Osteoblast (primary cell): ENCODE data around the gene OSBPL2. TPM values are rescaled to one million over a fixed set of nuclear protein-coding genes. Genes with fewer than 3 reads are reported as not detected.

ENCODE experiments used
- DNase-seq: peaks from one replicate; pipeline ENCODE4 v3.0.0; 2011; ENCODE audit warnings: low spot score, mixed read lengths; ENCODE audit not compliant: insufficient read length; ENCODE audit errors: missing footprints
- H2AFZ ChIP-seq: 2 replicates; pipeline ENCODE4 v1.6.0; 2011; ENCODE audit warnings: mild to moderate bottlenecking, low read length
- H3K27ac ChIP-seq: 2 replicates; pipeline ENCODE4 v1.5.1; 2011; ENCODE audit warnings: mild to moderate bottlenecking, low read depth, low read length, moderate library complexity
- H3K27me3 ChIP-seq: 2 replicates; pipeline ENCODE4 v1.6.0; 2012; ENCODE audit warnings: mild to moderate bottlenecking, control low read depth, inconsistent platforms, low read length, moderate library complexity; ENCODE audit not compliant: insufficient read depth
- H3K36me3 ChIP-seq: 2 replicates; pipeline ENCODE4 v1.5.1; 2011; ENCODE audit warnings: mild to moderate bottlenecking, low read length, control low read depth, moderate library complexity; ENCODE audit not compliant: insufficient read depth
- H3K4me1 ChIP-seq: 2 replicates; pipeline ENCODE4 v1.5.1; 2011; ENCODE audit warnings: mild to moderate bottlenecking, low read length, control low read depth, moderate library complexity; ENCODE audit not compliant: insufficient read depth
- H3K4me2 ChIP-seq: 2 replicates; pipeline ENCODE4 v1.6.0; 2011; ENCODE audit warnings: mild to moderate bottlenecking, low read length; ENCODE audit not compliant: insufficient read depth
- H3K4me3 ChIP-seq: fragments of 200-600 bp; sonication (generic); 3 replicates; pipeline ENCODE4 v1.5.1; 2012; ENCODE audit warnings: mild to moderate bottlenecking, low read length, inconsistent platforms; ENCODE audit not compliant: insufficient read depth
- H3K79me2 ChIP-seq: 2 replicates; pipeline ENCODE4 v1.6.0; 2012; ENCODE audit warnings: mild to moderate bottlenecking, low read length, control low read depth, inconsistent platforms; ENCODE audit not compliant: insufficient read depth
- H3K9me3 ChIP-seq: 2 replicates; pipeline ENCODE4 v1.5.1; 2011; ENCODE audit warnings: low read depth, low read length, control low read depth
- H4K20me1 ChIP-seq: 2 replicates; pipeline ENCODE4 v1.6.0; 2012; ENCODE audit warnings: mild to moderate bottlenecking, low read length, control low read depth; ENCODE audit not compliant: insufficient read depth
- CTCF ChIP-seq: IDR thresholded peaks from 2 replicates; pipeline ENCODE4 v1.5.1; 2011; ENCODE audit warnings: mild to moderate bottlenecking, low read depth, low read length, moderate library complexity; ENCODE audit errors: extremely low read depth
- total RNA-seq: library from RNA; depleted of rRNA; stranded (reverse); fragments of >200 nt; gene quantifications from 2 replicates; pipeline ENCODE4 v1.2.3, GENCODE V29; 2012

Gene OSBPL2
- total RNA-seq, 1 donor: 35.8 TPM

GRCh38 chr20:62196286-62196685 lies 42.0 kb upstream of the OSBPL2 start:
- Histone ChIP-seq H3K27me3 (no peaks in the 10 kb centered on the region), H3K9me3 (no peaks in the 10 kb centered on the region), H3K4me2 (no peak overlapping the region), H2AFZ (no peak overlapping the region), H3K79me2 (peaks cover 39% of the 10 kb centered on the region), H3K4me3 (no peak overlapping the region), H3K27ac (no peak overlapping the region), H3K4me1 (peaks cover 3% of the 10 kb centered on the region), H4K20me1 (peaks cover 14% of the 10 kb centered on the region), H3K36me3 (peaks cover 50% of the 10 kb centered on the region)
- DNase-seq: no peak
- TF ChIP-seq CTCF: no peak

- Histone ChIP-seq H3K9me3 (no peaks in the 10 kb centered on the region), H4K20me1 (peaks cover 10% of the 10 kb centered on the region), H3K27ac (no peak overlapping the region), H3K4me1 (peaks cover 11% of the 10 kb centered on the region), H3K4me2 (no peak overlapping the region), H3K27me3 (no peaks in the 10 kb centered on the region), H2AFZ (no peak overlapping the region), H3K4me3 (no peak overlapping the region), H3K36me3 (peaks cover 57% of the 10 kb centered on the region), H3K79me2 (peaks cover 29% of the 10 kb centered on the region)
- TF ChIP-seq CTCF: no peak
- no peak for DNase-seq
Observed at GRCh38 chr20:62197311-62197710, 41.0 kb upstream of the OSBPL2 start.

- H2AFZ ChIP-seq: no peak overlapping the region
- no peak overlapping the region for H3K4me2 ChIP-seq
- peaks cover 57% of the 10 kb centered on the region for H3K36me3 ChIP-seq
- H3K79me2 ChIP-seq: peaks cover 24% of the 10 kb centered on the region
- peaks cover 13% of the 10 kb centered on the region for H3K4me1 ChIP-seq
- H3K27ac ChIP-seq: no peak overlapping the region
- no peaks in the 10 kb centered on the region for H3K27me3 ChIP-seq
- no peak for TF ChIP-seq CTCF
- no peak overlapping the region for H3K4me3 ChIP-seq
- H3K9me3 ChIP-seq: no peaks in the 10 kb centered on the region
- peaks cover 8% of the 10 kb centered on the region for H4K20me1 ChIP-seq
- peak; percentile 68 for DNase-seq
Observed at GRCh38 chr20:62197801-62198200, 40.5 kb upstream of the OSBPL2 start.

- Histone ChIP-seq H3K9me3 (no peaks in the 10 kb centered on the region), H3K27me3 (no peaks in the 10 kb centered on the region), H2AFZ (no peak overlapping the region), H3K36me3 (peaks cover 53% of the 10 kb centered on the region), H3K27ac (no peak overlapping the region), H3K4me2 (no peak overlapping the region), H3K4me3 (no peak overlapping the region), H3K79me2 (peaks cover 17% of the 10 kb centered on the region), H4K20me1 (peaks cover 13% of the 10 kb centered on the region), H3K4me1 (peaks cover 18% of the 10 kb centered on the region)
- peak; percentile 26 for DNase-seq
- TF ChIP-seq CTCF: no peak
Observed at GRCh38 chr20:62198496-62198895, 39.8 kb upstream of the OSBPL2 start.
